HG03378 (cell line): ENCODE measurements around the gene KLHL6.
A peak's percentile ranks its signal among the peaks of the same experiment; 100 is the strongest.

Source experiments
- ATAC-seq: cut with Tn5 transposase; IDR thresholded peaks from one replicate; pipeline ENCODE4 v1.9.1; 2021; ENCODE audit warnings: mild to moderate bottlenecking, moderate library complexity; ENCODE audit not compliant: unreplicated experiment

KLHL6 gene

GRCh38 chr3:183566880-183567279 lies 11.4 kb upstream of the KLHL6 start:
- no peak for ATAC-seq

- no peak for ATAC-seq
Measured at GRCh38 chr3:183564046-183564445, 8.5 kb upstream of the KLHL6 start.

GRCh38 chr3:183563536-183563874 lies 8.0 kb upstream of the KLHL6 start:
- no peak for ATAC-seq

GRCh38 chr3:183560607-183561006 lies 5.1 kb upstream of the KLHL6 start:
- ATAC-seq, result no peak

- no peak for ATAC-seq
Measured at GRCh38 chr3:183558495-183558894, 3.0 kb upstream of the KLHL6 start.

- no peak for ATAC-seq
Measured at GRCh38 chr3:183556722-183557121, 1.2 kb upstream of the KLHL6 start.

GRCh38 chr3:183554377-183554776 lies 1.1 kb downstream of the KLHL6 start:
- peak; percentile 40 for ATAC-seq

- no peak for ATAC-seq
Measured at GRCh38 chr3:183553334-183554026, 2.0 kb downstream of the KLHL6 start.

- ATAC-seq, result no peak
Measured at GRCh38 chr3:183551930-183552329, 3.6 kb downstream of the KLHL6 start.

- no peak for ATAC-seq
Measured at GRCh38 chr3:183548262-183548769, 7.2 kb downstream of the KLHL6 start.

GRCh38 chr3:183546625-183547024 lies 8.9 kb downstream of the KLHL6 start:
- no peak for ATAC-seq

- ATAC-seq, result no peak
Measured at GRCh38 chr3:183545708-183546107, 9.8 kb downstream of the KLHL6 start.

GRCh38 chr3:183542355-183542754 lies 13.2 kb downstream of the KLHL6 start:
- ATAC-seq, result no peak

- ATAC-seq, result no peak
Measured at GRCh38 chr3:183541738-183542137, 13.8 kb downstream of the KLHL6 start.

GRCh38 chr3:183541235-183541655 lies 14.3 kb downstream of the KLHL6 start:
- peak; percentile 2 for ATAC-seq

GRCh38 chr3:183540501-183541234 lies 14.8 kb downstream of the KLHL6 start:
- peak; percentile 32 for ATAC-seq

GRCh38 chr3:183539811-183540210 lies 15.7 kb downstream of the KLHL6 start:
- ATAC-seq, result no peak

- ATAC-seq, result no peak
Measured at GRCh38 chr3:183538486-183538885, 17.0 kb downstream of the KLHL6 start.

GRCh38 chr3:183537295-183537730 lies 18.2 kb downstream of the KLHL6 start:
- no peak for ATAC-seq

GRCh38 chr3:183536238-183536880 lies 19.1 kb downstream of the KLHL6 start:
- peak; percentile 57 for ATAC-seq

- ATAC-seq, result no peak
Measured at GRCh38 chr3:183534249-183534648, 21.3 kb downstream of the KLHL6 start.
